Ovary (tissue), 3 donors: ENCODE results near the gene SLC27A6.

Experiments used
- CTCF ChIP-seq, 3 donors: fragments of 450-650 bp in 2 of 3; fragments of 200-600 bp in 1 of 3; IDR thresholded peaks; one replicate each; pipeline versions ENCODE4 v1.5.1 to v1.8.0; 2016 to 2022; ENCODE audit warnings: antibody characterized with exemption in 3 of 3, mild to moderate bottlenecking in 1 of 3
- EP300 ChIP-seq: sonication (generic); formaldehyde crosslinking; IDR thresholded peaks from one replicate; pipeline ENCODE4 v1.6.1; 2017; ENCODE audit warnings: antibody characterized with exemption
- POLR2A ChIP-seq: fragments of 450-650 bp; IDR thresholded peaks from one replicate; pipeline ENCODE4 v1.6.1; 2017; ENCODE audit warnings: antibody characterized with exemption, mild to moderate bottlenecking, moderate library complexity
- donor health status: DM: no; HTN: no; CAD: no.

GRCh38 chr5:129046151-129046550, 80.9 kb downstream of the SLC27A6 start:
- TF ChIP-seq CTCF (IDR thresholded peaks at IDR 0.05) = no peak
- no peak for TF ChIP-seq POLR2A
- no peak for TF ChIP-seq EP300
